AG09309 (cell line): Measurements from ENCODE around the gene PAX3.

ENCODE experiments used
- DNase-seq: peaks from one replicate; pipeline ENCODE4 v3.0.0-alpha.2; 2010; ENCODE audit warnings: low read depth
- H3K4me3 ChIP-seq: 2 replicates; pipeline ENCODE4 v1.5.1; 2011; ENCODE audit warnings: mild to moderate bottlenecking, low read depth, low read length, moderate library complexity; ENCODE audit not compliant: control insufficient read depth
- TF ChIP-seq, protein P1 (sequence below): IDR thresholded peaks from 2 replicates; pipeline ENCODE4 v1.5.1; 2011; ENCODE audit warnings: mild to moderate bottlenecking, low read depth, low read length, inconsistent platforms; ENCODE audit not compliant: insufficient read depth, control insufficient read depth; ENCODE audit errors: missing control alignments

The PAX3 gene

GRCh38 chr2:222238072-222238471 lies 60.7 kb downstream of the PAX3 start:
- no peak overlapping the region for H3K4me3 ChIP-seq
- TF ChIP-seq, protein P1, sequence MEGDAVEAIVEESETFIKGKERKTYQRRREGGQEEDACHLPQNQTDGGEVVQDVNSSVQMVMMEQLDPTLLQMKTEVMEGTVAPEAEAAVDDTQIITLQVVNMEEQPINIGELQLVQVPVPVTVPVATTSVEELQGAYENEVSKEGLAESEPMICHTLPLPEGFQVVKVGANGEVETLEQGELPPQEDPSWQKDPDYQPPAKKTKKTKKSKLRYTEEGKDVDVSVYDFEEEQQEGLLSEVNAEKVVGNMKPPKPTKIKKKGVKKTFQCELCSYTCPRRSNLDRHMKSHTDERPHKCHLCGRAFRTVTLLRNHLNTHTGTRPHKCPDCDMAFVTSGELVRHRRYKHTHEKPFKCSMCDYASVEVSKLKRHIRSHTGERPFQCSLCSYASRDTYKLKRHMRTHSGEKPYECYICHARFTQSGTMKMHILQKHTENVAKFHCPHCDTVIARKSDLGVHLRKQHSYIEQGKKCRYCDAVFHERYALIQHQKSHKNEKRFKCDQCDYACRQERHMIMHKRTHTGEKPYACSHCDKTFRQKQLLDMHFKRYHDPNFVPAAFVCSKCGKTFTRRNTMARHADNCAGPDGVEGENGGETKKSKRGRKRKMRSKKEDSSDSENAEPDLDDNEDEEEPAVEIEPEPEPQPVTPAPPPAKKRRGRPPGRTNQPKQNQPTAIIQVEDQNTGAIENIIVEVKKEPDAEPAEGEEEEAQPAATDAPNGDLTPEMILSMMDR: no peak
- DNase-seq: no peak

DNA sequence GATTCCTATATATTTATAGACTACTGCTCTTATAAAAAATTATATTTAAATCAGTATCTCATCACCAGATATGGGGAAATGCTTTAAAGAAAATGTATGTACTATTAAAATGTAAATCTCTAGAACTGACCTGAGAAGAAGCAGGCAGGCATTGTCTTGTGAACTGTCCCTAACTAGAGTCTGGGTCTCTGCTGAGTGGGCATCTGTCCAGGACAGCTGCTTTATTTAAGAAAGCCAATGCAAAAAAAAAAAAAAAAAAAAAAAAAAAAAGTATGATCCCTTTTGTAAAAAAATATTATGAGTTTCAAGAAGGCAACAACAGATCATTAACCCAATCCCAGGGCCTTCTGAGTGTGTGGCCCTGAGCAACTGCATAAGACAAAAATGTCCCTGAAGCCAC lies 66.0 kb downstream of the PAX3 start:
- DNase-seq: no peak
- TF ChIP-seq, protein P1: no peak
- no peak overlapping the region for H3K4me3 ChIP-seq

DNA sequence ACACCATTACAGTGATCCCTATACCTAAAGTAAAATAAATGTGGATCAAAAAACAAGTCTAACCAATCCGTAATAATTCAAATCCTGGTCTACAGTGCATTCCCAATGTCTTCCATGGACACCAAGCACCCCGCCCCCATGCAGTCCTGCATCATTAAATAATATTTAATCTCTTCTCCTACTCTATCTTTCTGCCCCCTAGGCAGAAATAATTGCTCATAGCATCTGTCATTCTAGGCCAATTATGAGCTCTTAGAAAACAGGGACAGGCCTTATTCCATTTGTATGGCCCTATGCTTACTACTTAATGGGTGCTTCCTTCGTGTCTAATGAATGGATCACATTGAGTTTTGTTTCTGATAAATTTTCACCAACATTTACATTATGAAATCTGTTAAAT lies 66.4 kb downstream of the PAX3 start:
- H3K4me3 ChIP-seq: no peak overlapping the region
- no peak for DNase-seq
- TF ChIP-seq, protein P1: no peak

DNA sequence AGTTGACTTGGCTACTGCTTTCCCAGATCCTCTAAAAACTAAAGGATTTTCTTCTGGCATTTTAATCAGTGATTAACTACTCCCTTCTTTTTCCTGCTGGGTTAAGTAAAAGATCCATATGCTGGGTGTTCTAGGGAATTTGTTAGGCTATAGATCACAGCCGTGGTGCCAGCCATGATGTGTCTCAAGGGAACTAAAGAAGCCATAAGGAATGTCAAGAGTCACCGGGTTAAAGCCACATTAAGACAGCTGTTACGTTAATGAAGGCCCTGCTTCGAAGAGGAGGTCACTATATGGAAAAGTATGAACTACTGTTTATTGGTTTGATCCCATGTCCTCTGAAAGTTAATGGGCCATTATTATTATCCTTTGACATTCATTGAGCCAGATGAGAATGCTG lies 70.7 kb downstream of the PAX3 start:
- DNase-seq: no peak
- TF ChIP-seq, protein P1: no peak
- no peak overlapping the region for H3K4me3 ChIP-seq

- TF ChIP-seq, protein P1: no peak
- DNase-seq: no peak
- H3K4me3 ChIP-seq: no peak overlapping the region
These were observed 80.0 kb downstream of the PAX3 start for GRCh38 chr2:222218786-222219185.

DNA sequence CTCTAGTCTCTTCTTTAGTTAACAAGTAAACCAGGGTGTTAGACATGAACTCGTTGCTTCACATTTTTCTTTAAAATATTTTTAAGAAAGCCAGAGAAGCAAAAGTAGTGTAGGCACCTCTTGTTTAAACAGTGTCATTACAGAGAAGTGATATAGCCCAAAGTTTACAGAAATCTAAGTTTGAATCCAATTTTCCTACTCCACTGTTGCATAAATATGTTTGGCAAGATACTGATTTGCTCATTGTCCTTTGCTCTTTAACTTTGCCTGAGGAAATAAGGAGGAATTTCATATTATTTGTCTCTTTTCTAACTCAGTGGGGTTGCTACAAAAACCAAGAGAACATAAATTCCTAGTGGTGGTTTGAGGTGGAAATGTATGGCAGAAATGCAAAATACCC lies 81.1 kb downstream of the PAX3 start:
- no peak for DNase-seq
- no peak overlapping the region for H3K4me3 ChIP-seq
- TF ChIP-seq, protein P1: no peak

GRCh38 chr2:222214885-222215284 lies 83.9 kb downstream of the PAX3 start:
- H3K4me3 ChIP-seq: no peak overlapping the region
- DNase-seq: no peak
- TF ChIP-seq, protein P1: no peak
